Measurements from ENCODE around the gene TRAPPC10. TPM values are rescaled to one million over a fixed set of nuclear protein-coding genes. Genes with fewer than 3 reads are reported as not detected.
A peak's percentile ranks its signal among the peaks of the same experiment; 100 is the strongest.

TRAPPC10 gene
- total and polyA plus RNA-seq, 9 of the 15 experiments (the other 6 are each of a cell fraction or from before 2014, with no cell fraction given), result 1.1 to 33.8 (median 24.3) TPM

DNA sequence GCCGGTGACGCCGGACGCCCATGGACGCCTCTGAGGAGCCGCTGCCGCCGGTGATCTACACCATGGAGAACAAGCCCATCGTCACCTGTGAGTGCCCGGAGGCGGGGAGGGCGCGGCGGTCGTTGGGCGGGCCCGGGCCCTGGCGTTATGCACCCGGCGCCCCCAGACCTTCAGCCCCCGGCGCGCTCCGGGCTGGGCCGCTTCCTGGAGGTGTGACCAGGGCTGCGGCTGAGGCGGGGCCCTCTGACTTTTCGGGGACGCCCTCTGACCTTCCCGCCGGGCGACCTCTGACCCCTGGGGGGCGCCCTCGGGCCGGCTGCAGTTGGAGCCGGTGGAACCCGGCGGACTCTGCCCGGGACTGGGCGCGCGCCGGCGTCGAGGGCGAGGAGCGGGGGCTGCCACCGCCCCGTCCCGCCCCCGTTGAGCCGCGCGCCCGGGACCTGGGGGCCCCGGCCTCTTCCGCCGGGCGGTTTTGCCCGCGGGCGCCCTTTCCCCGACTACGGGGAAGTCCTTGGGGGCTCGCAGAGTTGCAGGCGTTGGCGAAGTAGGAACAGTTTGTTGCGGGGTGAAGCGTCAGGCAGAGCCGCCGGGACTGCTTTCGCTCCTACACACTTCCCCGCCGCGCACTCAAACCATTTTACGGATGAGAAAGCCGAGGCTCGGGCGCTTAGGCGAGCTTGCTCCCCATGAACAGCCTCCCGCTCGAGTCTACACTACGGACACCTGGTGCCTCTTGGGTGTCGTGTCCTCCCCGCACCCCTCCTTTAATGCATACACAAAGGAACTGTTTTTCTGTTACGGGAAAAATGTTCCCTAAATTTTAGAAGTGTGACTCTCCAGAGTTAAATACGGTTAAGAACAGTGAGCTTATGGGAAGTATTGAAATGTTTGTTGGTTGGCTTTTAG is 618 bp downstream of the TRAPPC10 start (continued):
- TF ChIP-seq, protein P1, sequence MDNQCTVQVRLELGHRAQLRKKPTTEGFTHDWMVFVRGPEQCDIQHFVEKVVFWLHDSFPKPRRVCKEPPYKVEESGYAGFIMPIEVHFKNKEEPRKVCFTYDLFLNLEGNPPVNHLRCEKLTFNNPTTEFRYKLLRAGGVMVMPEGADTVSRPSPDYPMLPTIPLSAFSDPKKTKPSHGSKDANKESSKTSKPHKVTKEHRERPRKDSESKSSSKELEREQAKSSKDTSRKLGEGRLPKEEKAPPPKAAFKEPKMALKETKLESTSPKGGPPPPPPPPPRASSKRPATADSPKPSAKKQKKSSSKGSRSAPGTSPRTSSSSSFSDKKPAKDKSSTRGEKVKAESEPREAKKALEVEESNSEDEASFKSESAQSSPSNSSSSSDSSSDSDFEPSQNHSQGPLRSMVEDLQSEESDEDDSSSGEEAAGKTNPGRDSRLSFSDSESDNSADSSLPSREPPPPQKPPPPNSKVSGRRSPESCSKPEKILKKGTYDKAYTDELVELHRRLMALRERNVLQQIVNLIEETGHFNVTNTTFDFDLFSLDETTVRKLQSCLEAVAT (IDR thresholded peaks at IDR 0.05), result no peak
- TF ChIP-seq HCFC1 (IDR thresholded peaks at IDR 0.05; ENCODE audit: low read depth, low read length) (peak; percentile 58), SMARCA4 (IDR thresholded peaks at IDR 0.05) (no peak), SIN3B (IDR thresholded peaks at IDR 0.05; ENCODE audit: low read depth) (peak; percentile 82), PCBP2 (IDR thresholded peaks at IDR 0.05; ENCODE audit: low read depth, low read length, poor library complexity, severe bottlenecking) (no peak), ZC3H4 (CRISPR knock-in tag; IDR thresholded peaks at IDR 0.05; ENCODE audit: borderline replicate concordance) (no peak), HDAC6 (IDR thresholded peaks at IDR 0.05; ENCODE audit: low read depth, low read length) (no peak), TARDBP (IDR thresholded peaks at IDR 0.05) (no peak), ZBTB17 (CRISPR knock-in tag; IDR thresholded peaks at IDR 0.05) (no peak), MCM7 (IDR thresholded peaks at IDR 0.05) (no peak), ETS2 (tag; IDR thresholded peaks at IDR 0.05; ENCODE audit: borderline replicate concordance, poor library complexity, severe bottlenecking) (no peak), ZNF146 (CRISPR knock-in tag; IDR thresholded peaks at IDR 0.05; ENCODE audit: unreplicated experiment) (no peak), ZNF695 (CRISPR knock-in tag; IDR thresholded peaks at IDR 0.05) (no peak), ADNP (tag; IDR thresholded peaks at IDR 0.05) (no peak), RFX1 (IDR thresholded peaks at IDR 0.05) (no peak), SMAD2 (IDR thresholded peaks at IDR 0.05; ENCODE audit: low read depth, low read length) (no peak), HLTF (IDR thresholded peaks at IDR 0.05) (no peak), MTA1 (IDR thresholded peaks at IDR 0.05; ENCODE audit: borderline replicate concordance) (no peak)
- TF ChIP-seq, protein P2, sequence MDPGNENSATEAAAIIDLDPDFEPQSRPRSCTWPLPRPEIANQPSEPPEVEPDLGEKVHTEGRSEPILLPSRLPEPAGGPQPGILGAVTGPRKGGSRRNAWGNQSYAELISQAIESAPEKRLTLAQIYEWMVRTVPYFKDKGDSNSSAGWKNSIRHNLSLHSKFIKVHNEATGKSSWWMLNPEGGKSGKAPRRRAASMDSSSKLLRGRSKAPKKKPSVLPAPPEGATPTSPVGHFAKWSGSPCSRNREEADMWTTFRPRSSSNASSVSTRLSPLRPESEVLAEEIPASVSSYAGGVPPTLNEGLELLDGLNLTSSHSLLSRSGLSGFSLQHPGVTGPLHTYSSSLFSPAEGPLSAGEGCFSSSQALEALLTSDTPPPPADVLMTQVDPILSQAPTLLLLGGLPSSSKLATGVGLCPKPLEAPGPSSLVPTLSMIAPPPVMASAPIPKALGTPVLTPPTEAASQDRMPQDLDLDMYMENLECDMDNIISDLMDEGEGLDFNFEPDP (CRISPR knock-in tag; IDR thresholded peaks at IDR 0.05), result no peak
- TF ChIP-seq, protein P3, sequence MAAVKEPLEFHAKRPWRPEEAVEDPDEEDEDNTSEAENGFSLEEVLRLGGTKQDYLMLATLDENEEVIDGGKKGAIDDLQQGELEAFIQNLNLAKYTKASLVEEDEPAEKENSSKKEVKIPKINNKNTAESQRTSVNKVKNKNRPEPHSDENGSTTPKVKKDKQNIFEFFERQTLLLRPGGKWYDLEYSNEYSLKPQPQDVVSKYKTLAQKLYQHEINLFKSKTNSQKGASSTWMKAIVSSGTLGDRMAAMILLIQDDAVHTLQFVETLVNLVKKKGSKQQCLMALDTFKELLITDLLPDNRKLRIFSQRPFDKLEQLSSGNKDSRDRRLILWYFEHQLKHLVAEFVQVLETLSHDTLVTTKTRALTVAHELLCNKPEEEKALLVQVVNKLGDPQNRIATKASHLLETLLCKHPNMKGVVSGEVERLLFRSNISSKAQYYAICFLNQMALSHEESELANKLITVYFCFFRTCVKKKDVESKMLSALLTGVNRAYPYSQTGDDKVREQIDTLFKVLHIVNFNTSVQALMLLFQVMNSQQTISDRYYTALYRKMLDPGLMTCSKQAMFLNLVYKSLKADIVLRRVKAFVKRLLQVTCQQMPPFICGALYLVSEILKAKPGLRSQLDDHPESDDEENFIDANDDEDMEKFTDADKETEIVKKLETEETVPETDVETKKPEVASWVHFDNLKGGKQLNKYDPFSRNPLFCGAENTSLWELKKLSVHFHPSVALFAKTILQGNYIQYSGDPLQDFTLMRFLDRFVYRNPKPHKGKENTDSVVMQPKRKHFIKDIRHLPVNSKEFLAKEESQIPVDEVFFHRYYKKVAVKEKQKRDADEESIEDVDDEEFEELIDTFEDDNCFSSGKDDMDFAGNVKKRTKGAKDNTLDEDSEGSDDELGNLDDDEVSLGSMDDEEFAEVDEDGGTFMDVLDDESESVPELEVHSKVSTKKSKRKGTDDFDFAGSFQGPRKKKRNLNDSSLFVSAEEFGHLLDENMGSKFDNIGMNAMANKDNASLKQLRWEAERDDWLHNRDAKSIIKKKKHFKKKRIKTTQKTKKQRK (IDR thresholded peaks at IDR 0.05; ENCODE audit: borderline replicate concordance, low read depth, low read length), result no peak
- TF ChIP-seq, protein P4, sequence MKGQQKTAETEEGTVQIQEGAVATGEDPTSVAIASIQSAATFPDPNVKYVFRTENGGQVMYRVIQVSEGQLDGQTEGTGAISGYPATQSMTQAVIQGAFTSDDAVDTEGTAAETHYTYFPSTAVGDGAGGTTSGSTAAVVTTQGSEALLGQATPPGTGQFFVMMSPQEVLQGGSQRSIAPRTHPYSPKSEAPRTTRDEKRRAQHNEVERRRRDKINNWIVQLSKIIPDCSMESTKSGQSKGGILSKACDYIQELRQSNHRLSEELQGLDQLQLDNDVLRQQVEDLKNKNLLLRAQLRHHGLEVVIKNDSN (CRISPR knock-in tag; IDR thresholded peaks at IDR 0.05), result 0 out of 2 replicates have a peak, but pooled peaks have one; percentile 15

Measured in K562 (cell line).